ENCODE measurements around the gene RAC3. TPM values are rescaled to one million over a fixed set of nuclear protein-coding genes. Genes with fewer than 3 reads are reported as not detected.

RAC3 gene
- total and polyA plus RNA-seq, 2 experiments from 2014 or later: 9.9 to 73.7 TPM

GRCh38 chr17:82015311-82015971, 16.0 kb upstream of the RAC3 start:
- no peak for DNase-seq (ENCODE audit: low read depth in 1 of 2, low spot score in 1 of 2)
- H3K9me3 ChIP-seq (ENCODE audit: low read depth): no peaks in the 10 kb centered on the region
- TF ChIP-seq CTCF (IDR thresholded peaks at IDR 0.05; ENCODE audit: low read depth, low read length): no peak
- H3K4me3 ChIP-seq: no peak overlapping the region
- peaks cover 18% of the 10 kb centered on the region for H3K4me1 ChIP-seq (ENCODE audit: low read depth)
- no peaks in the 10 kb centered on the region for H3K27me3 ChIP-seq
- no peak overlapping the region for H3K27ac ChIP-seq
- H3K36me3 ChIP-seq: no peaks in the 10 kb centered on the region

GRCh38 chr17:82016061-82016874, 15.2 kb upstream of the RAC3 start:
- H3K36me3 ChIP-seq: no peaks in the 10 kb centered on the region
- no peak overlapping the region for H3K27ac ChIP-seq
- DNase-seq (ENCODE audit: low read depth in 1 of 2, low spot score in 1 of 2): no peak
- H3K4me3 ChIP-seq: no peak overlapping the region
- TF ChIP-seq CTCF (IDR thresholded peaks at IDR 0.05; ENCODE audit: low read depth, low read length): no peak
- peaks cover 18% of the 10 kb centered on the region for H3K4me1 ChIP-seq (ENCODE audit: low read depth)
- H3K27me3 ChIP-seq: no peaks in the 10 kb centered on the region
- H3K9me3 ChIP-seq (ENCODE audit: low read depth): no peaks in the 10 kb centered on the region

- no peak for TF ChIP-seq CTCF (IDR thresholded peaks at IDR 0.05; ENCODE audit: low read depth, low read length)
- Histone ChIP-seq H3K36me3 (no peaks in the 10 kb centered on the region), H3K4me1 (ENCODE audit: low read depth) (peaks cover 18% of the 10 kb centered on the region), H3K27me3 (no peaks in the 10 kb centered on the region), H3K27ac (no peak overlapping the region), H3K4me3 (no peak overlapping the region), H3K9me3 (ENCODE audit: low read depth) (no peaks in the 10 kb centered on the region)
- no peak for DNase-seq (ENCODE audit: low read depth in 1 of 2, low spot score in 1 of 2)
Observed at GRCh38 chr17:82016875-82017459, 14.5 kb upstream of the RAC3 start.

- no peak for DNase-seq (ENCODE audit: low read depth in 1 of 2, low spot score in 1 of 2)
- H3K27me3 ChIP-seq: no peaks in the 10 kb centered on the region
- H3K36me3 ChIP-seq: no peaks in the 10 kb centered on the region
- no peaks in the 10 kb centered on the region for H3K9me3 ChIP-seq (ENCODE audit: low read depth)
- no peak overlapping the region for H3K4me3 ChIP-seq
- TF ChIP-seq CTCF (IDR thresholded peaks at IDR 0.05; ENCODE audit: low read depth, low read length): no peak
- no peak overlapping the region for H3K27ac ChIP-seq
- H3K4me1 ChIP-seq (ENCODE audit: low read depth): peaks cover 12% of the 10 kb centered on the region
Observed at GRCh38 chr17:82017612-82018151, 13.8 kb upstream of the RAC3 start.

GRCh38 chr17:82018152-82018988, 13.1 kb upstream of the RAC3 start:
- Histone ChIP-seq H3K27me3 (no peaks in the 10 kb centered on the region), H3K36me3 (no peaks in the 10 kb centered on the region), H3K4me1 (ENCODE audit: low read depth) (peaks cover 5% of the 10 kb centered on the region), H3K4me3 (no peak overlapping the region), H3K27ac (peak overlapping the region; percentile 9), H3K9me3 (ENCODE audit: low read depth) (no peaks in the 10 kb centered on the region)
- DNase-seq (ENCODE audit: low read depth in 1 of 2, low spot score in 1 of 2): no peak
- TF ChIP-seq CTCF (IDR thresholded peaks at IDR 0.05; ENCODE audit: low read depth, low read length): no peak
